Measurements from ENCODE around the gene KIRREL3. TPM values are rescaled to one million over a fixed set of nuclear protein-coding genes. Genes with fewer than 3 reads are reported as not detected.

KIRREL3 gene
- polyA plus RNA-seq, 1 experiment = 2.3 TPM

DNA sequence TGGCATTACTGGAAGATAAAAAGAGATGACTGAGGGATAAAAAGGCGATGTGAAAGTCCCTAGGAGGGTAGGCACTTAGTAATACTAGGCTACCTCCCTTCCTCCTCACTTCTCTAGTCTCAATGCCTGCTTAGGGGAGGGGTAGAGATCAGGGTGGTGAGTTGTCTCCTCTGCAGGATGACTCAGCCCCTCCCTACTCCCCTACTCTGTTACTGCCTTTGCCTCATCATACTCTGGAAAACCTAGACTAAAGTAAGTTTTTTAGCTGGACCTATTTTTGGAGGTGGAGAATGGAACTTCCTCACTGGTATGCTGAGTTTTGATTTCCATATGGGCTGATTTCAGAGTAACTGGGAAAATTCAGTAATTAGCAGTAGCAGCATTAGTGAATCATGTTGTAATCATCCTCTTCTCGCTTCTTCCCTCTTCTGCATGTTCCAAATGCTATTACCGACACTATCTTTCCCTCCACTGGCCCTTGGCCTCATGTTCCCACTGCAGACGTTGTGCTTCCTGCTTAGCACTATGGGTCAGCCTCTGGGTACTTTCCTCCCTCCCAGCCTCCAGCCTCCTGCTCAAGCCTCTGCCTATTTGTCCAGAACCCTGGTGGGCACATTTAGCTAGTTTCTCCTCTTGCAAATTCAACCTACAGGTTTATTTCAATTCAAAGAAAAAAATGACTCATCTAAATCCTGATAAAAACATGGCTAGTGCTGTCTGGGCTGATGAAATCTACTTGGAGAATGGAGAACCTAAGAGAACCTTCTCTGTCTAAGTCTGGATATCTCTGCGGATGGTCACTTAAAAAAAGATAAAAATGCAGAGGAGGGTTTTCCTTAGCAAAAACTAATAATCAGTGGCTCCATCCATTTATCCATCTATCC is 363.4 kb downstream of the KIRREL3 start:
- Histone ChIP-seq H3K4me3 (ENCODE audit: low read depth, low read length) (no peak overlapping the region), H3K27me3 (ENCODE audit: control insufficient read depth, insufficient read depth, low read length) (no peaks in the 10 kb centered on the region), H3K27ac (ENCODE audit: low read depth, low read length) (peak overlapping the region; percentile 87), H3K9me3 (ENCODE audit: control insufficient read depth, insufficient read depth, low read length) (no peaks in the 10 kb centered on the region)
- CTCF ChIA-PET = interaction anchor here (0.6 to 2.0 kb wide), 3 partner anchors 52 to 353 kb away, joined by 3 to 6 read pairs (median 4); no protein-coding TSS in a partner anchor
- no peak for DNase-seq (ENCODE audit: low read depth, low spot score)
- POLR2A ChIA-PET = interaction anchor here (0.7 kb wide), 1 partner anchor 114 kb away, joined by 3 read pairs; no protein-coding TSS in a partner anchor
- TF ChIP-seq CTCF (IDR thresholded peaks at IDR 0.05; ENCODE audit: low read depth, low read length) = no peak

- ChIA-PET CTCF (no interaction called here), POLR2A (no interaction called here)
- H3K27ac ChIP-seq (ENCODE audit: low read depth, low read length) = no peak overlapping the region
- TF ChIP-seq CTCF (IDR thresholded peaks at IDR 0.05; ENCODE audit: low read depth, low read length) = no peak
- H3K4me3 ChIP-seq (ENCODE audit: low read depth, low read length) = no peak overlapping the region
- H3K9me3 ChIP-seq (ENCODE audit: control insufficient read depth, insufficient read depth, low read length) = no peaks in the 10 kb centered on the region
- no peak for DNase-seq (ENCODE audit: low read depth, low spot score)
- no peaks in the 10 kb centered on the region for H3K27me3 ChIP-seq (ENCODE audit: control insufficient read depth, insufficient read depth, low read length)
Observed at GRCh38 chr11:126635511-126635910, 365.1 kb downstream of the KIRREL3 start.

DNA sequence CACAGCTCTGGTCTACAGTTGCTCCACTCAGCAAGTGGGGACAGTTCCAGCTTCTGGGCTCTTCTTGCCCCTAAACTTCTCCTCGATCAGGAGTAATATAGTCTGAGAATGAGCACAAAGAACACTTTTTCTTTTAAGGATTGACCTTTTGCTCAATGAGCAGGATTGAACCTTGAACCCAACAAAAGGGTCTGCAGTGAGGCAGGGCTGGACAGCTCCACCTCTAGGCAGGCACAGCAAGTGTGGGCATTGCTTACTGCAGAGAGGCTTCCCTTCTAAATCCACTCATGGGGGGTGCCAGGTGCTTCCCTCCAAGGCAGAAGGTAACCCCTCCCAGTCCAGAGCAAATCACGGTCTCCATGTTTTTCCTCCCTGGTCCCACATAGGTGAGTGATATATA is 365.6 kb downstream of the KIRREL3 start:
- CTCF ChIA-PET = interaction anchor here (1.1 kb wide), 1 partner anchor 82 kb away, joined by 3 read pairs; no protein-coding TSS in a partner anchor
- H3K4me3 ChIP-seq (ENCODE audit: low read depth, low read length) = no peak overlapping the region
- no peak overlapping the region for H3K27ac ChIP-seq (ENCODE audit: low read depth, low read length)
- no peaks in the 10 kb centered on the region for H3K27me3 ChIP-seq (ENCODE audit: control insufficient read depth, insufficient read depth, low read length)
- DNase-seq (ENCODE audit: low read depth, low spot score) = no peak
- POLR2A ChIA-PET = no interaction called here
- TF ChIP-seq CTCF (IDR thresholded peaks at IDR 0.05; ENCODE audit: low read depth, low read length) = no peak
- H3K9me3 ChIP-seq (ENCODE audit: control insufficient read depth, insufficient read depth, low read length) = no peaks in the 10 kb centered on the region

GRCh38 chr11:126633330-126633729 is 367.2 kb downstream of the KIRREL3 start:
- no peak for DNase-seq (ENCODE audit: low read depth, low spot score)
- H3K27me3 ChIP-seq (ENCODE audit: control insufficient read depth, insufficient read depth, low read length) = no peaks in the 10 kb centered on the region
- TF ChIP-seq CTCF (IDR thresholded peaks at IDR 0.05; ENCODE audit: low read depth, low read length) = no peak
- no peaks in the 10 kb centered on the region for H3K9me3 ChIP-seq (ENCODE audit: control insufficient read depth, insufficient read depth, low read length)
- H3K4me3 ChIP-seq (ENCODE audit: low read depth, low read length) = no peak overlapping the region
- CTCF ChIA-PET = no interaction called here
- POLR2A ChIA-PET = no interaction called here
- no peak overlapping the region for H3K27ac ChIP-seq (ENCODE audit: low read depth, low read length)
